GM19468 (cell line): ENCODE data around the gene CNST.
"Not testable (repeated sequence)": the region's sequence is repeated elsewhere in the genome, so short reads cannot be mapped to it uniquely, and the experiment has no call there.

Experiments
- ATAC-seq: cut with Tn5 transposase; IDR thresholded peaks from one replicate; pipeline ENCODE4 v1.9.1; 2021; ENCODE audit warnings: mild to moderate bottlenecking, moderate library complexity, moderate number of reproducible peaks; ENCODE audit not compliant: unreplicated experiment; ENCODE audit errors: extremely low read depth

CNST gene

DNA sequence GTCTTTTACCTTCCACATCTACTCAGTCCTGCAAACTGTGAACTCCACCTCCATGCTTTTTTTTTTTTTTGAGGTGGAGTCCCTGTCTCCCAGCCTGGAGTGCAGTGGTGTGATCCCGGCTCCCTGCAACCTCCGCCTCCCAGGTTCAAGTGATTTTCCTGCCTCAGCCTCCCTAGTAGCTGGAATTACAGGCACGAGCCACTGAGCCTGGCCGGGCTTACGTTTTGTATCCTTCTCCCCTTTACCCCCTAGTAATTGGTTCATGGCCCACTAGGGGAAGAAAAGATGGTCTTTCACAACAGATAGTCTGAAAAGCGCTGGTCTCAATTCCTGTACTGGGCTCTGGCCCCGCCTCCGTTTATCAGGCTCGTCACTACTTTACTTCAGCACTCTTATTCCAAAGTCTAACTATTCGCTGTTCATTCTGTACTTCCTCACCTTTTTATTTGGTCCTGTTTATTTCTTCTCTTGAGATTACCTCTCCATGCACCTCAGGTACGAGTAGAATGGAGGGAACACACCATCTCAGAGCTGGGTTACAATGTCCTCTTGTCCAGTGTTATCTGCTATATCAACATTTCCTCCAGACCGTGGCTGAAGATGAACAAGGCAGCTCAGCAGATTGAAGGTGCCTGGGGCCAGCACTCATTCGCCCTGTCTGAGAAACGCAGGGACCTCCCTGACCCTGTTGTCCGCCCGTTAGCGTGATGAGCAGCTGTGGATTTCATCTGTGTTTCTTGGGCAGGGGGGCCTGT is 16.2 kb downstream of the CNST start:
- ATAC-seq = no peak

DNA sequence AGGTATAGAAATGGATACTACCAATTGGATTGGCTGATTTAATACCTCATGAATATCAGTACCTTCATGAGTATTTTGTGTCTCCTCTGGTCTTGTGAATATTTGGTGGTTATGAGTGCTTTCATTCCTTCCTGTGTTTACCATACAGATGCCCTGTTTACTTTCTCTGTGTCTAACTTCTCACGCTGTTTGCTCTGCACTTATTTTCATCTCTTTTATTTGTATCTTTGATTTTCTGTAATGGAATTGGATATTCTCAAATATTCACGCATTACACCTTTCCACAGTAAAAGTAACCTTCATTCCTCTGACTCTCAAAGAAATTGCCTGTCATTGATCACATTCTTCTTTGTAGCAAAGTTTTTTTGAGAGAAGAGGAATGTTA is 16.8 kb downstream of the CNST start:
- no peak for ATAC-seq

DNA sequence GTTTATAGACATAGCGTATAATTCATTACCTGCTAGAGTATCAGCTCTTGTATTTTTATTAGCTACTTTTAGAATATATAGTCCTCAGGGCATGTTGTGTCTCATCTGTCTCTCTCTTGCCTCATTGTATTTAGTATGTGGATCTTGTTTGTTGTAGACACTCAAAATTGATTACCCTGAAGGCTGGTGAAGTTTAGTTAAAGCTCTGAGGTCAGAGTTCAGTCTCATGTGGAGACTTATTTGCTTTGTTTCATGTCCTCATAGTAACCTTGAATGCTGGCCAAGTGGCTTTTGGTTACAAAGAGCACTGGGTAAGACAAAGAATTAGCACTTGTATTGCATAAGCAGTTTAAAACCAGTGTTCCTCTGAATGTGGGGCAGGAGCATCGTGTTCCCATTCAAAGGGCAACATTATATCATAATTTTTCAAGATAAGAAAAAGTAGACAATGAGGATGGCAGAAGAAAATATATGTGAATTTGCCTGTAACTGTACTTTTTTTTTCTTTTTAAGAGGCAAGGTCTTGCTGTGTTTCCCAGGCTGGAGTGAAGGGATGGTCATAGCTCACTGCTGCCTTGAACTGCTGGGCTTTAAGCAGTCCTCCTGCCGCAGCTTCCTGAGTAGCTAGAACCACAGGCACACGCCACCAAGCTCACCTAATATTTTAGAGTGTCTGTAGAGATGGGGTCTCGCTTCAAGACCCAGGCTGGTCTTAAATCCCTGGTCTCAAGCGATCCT is 17.4 kb downstream of the CNST start:
- ATAC-seq = no peak

DNA sequence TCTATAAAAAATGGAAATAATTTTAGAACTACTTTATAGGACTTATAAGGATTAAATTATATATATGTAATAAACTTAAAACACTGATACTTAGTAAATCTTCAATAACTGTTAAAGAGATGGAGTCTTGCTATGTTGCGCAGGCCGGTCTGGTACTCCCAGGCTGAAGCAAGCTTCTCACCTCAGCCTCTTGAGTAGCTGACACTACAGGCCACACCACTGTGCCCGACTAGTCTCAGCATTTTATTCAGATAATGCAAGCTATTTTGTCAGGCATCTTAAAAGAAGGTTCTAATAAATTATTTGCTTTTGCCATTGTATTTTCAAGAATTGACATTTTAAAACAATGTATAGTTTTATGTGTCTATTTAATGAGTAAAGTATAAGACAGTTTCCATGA is 20.8 kb downstream of the CNST start:
- no peak for ATAC-seq

DNA sequence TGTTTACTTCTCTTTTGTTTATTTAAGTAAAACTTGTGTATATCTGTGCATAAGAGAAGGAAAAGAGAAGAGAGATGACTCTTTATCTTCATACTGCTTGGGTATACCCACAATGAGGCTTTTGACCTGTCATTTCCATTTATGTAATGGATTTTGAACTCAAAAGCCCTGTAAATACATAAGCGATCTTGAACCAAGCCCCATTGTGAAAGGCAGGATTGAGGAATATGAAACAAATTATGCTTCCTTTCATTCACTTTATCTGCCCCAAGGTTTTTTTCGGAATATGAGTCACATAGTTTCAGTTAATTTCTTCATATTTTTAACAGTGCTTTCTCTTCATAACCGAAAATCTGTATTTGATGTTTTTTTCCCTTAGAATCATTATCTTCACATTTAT is 21.4 kb downstream of the CNST start:
- ATAC-seq = no peak

DNA sequence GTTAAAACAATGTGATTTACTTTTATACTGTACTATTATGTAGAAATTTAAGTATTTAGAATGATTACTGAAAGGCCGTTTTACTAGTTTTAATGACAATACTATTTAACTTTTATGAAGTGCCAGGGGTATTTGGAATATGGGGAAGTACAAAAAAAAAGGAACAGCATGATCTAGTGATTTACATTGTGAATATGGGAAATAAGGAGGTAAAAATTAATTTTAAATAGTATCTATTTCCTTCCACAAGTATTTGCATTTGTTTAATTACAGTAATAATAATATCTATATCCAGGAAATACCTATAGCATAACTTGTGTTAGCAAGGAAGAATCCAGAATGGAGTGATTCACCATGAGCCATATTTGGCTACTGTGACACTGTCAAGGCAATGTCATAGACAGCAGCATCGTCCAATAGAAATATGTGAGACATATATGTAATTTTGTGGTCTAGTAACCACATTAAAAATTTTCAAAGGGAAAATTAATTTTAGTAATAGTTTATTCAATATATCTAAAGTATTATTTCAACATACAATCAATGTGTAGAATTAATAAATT is 22.0 kb downstream of the CNST start:
- no peak for ATAC-seq

DNA sequence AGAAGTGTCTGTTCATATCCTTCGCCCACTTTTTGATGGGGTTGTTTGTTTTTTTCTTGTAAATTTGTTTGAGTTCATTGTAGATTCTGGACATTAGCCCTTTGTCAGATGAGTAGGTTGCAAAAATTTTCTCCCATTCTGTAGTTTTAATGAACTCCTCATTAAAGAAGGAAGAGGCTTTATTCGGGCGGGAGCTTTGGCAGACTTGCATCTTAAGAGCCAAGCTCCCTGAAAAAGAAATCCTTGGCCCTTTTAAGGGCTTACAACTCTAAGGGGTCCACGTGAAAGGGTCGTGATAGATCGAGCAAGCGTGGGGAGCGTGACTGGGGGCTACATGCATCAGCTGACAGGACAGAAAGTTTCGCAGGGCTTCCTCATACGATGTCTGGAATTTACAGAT is 23.7 kb downstream of the CNST start:
- not testable (repeated sequence) for ATAC-seq

DNA sequence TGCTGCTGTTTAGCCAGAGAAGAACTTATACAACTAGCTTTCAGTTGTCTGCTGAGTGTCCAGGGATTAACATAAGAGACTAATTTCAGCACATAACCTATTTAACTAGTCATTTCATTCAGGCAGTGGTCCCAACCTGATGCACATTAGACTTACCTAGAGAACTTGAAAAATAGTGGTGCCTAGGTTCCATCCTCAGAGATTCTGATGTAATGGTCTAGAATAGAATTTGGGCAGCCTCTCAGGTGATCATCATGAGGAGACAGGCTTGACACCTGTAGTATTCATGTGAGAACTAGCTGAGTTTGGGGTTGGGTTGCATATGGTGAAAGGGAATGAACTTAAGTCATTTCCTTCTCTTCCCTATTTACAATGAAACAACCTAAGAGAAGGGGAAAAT is 24.8 kb downstream of the CNST start:
- ATAC-seq = no peak

DNA sequence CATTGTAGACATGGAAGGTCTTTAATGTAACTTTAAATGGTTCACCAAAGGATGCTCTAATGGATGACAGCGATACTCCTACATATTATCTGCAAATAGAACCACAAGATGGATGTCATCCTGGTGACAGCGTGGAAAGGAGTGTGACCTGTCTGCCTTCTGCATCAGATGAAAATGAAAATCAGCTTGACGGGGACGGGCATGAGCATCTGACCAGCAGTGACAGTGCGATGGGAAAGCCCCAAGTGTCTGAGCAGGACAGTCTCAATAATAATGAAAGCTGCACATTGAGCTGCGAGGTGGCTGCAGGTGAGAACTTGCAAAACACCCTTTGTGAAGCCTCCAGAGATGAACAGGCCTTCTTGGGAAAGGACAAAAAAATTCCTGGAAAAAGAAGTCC is 25.2 kb downstream of the CNST start:
- peak; percentile 91 for ATAC-seq

DNA sequence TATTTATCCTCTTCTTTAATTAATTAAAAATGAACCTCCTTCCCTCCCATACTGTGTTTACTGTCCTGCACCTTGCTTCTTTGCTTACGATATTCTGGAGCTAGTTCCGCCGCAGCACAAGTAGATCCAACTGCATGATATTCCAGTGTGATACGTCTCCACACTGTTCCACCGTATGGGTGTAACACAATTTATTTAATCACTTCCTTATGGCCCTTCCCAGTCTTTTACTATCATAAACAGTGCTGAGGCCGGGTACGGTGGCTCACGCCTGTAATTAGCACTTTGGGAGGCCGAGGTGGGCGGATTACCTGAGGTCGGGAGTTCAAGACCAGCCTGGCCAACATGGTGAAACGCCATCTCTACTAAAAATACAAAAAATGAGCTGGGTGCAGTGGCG is 25.7 kb downstream of the CNST start:
- ATAC-seq = no peak

DNA sequence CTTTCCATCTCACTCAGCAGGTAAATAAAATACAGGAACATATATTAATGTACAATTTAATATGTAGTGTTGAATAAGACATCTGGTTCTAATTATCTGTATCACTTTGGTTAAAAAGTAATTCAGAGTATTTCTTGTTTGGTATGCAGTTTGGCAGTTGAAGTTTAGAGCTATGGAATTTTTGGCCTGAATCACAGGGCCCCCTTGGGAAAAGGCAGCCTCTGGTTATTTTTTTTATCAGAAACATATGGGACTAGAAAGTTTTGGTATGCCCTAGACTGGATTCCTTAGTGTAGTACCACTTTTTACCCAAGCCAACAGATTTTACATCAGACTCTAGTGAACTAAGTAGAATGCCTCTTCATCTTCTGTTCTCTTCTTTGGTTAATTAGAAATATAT is 26.4 kb downstream of the CNST start:
- ATAC-seq = no peak

DNA sequence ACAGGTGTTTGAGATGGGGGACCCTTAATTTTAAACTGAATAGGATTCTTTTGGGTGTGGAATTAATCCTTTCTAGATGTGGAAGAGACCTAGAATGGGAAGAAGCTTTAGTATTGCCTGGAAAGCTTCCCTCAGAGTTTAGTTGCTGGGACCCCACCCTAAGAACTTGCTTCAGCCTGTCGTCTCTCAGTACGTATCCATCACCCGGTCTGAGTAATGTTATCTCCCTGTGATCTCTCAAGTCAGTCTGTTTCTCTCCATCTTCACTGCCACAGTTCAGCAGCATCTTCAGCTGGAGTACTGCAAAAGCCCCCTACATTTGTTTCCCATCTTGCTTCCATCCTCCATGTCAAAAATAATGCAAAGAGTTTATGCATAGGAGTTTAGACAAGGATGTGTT is 28.9 kb downstream of the CNST start:
- no peak for ATAC-seq

DNA sequence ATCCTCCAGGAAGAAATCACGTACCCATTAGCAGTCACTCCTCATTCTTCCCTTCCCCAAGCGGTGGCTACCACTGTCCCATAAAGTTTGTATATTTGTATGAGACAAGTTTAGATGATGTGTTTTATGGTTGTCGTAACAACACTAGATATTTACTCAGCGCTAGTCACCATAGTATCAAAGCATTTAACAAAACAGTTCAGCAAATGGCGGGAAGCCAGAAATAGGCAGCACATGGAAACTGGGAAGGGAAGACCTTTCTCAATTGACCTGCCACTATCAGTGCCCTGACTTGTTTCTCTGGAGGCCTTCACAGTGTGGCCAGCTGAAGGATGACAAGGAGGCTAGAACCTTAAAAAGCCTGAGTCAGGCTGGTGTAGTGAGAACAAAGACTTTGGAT is 31.1 kb downstream of the CNST start:
- no peak for ATAC-seq

DNA sequence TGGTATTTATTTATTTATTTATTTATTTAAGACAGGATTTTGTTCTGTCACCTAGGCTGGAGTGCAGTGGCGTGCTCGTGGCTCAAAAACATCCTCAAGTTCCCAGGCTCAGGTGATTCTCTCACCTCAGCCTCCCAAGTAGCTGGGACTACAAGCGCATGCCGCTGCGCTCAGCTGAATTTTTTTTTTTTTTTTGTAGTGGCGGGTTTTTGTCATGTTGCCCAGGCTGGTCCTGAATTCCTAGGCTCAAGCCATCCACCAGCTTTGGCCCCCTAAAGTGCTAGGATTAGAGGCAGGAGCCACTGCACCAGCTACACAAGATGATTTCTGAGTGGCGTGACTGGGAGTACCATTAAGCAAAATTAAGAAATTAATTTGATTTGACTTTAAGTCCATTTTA is 31.7 kb downstream of the CNST start:
- no peak for ATAC-seq

DNA sequence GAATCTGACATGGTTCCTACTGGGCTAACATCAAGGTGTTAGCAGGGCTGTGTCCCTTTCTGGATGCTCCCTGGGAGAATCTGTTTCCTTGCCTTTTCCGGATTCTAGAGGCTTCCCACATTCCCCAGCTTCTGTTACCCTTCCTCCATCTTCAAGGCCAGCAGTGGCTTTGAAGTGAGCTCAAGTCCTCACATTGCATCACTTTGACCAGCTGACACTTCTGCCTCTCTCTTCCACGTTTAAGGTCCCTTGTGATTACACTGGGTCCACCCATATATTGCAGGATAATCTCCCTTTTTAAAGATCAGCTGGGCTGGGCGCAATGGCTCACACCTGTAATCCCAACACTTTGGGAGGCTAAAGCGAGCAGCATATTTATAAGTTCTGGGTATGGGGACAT is 33.1 kb downstream of the CNST start:
- ATAC-seq = no peak

DNA sequence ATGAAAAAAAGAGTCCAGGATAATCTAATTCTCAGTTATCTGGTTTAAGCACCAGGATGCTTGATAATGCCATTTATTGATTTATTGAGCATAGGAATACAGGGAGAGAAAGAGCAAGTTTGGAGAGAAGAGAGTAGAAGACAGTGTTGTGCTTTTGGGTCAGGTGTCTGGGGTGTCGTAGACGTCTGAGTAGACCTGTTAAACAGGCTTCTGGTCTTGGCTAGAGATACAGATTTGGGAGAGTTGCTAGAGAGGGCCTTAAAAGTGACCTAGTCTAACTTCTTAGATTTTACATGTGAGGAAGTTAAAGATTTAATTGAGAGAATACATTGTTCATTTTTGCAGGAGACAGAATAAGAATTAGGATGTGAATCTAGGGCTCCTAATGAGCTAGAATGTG is 34.3 kb downstream of the CNST start:
- ATAC-seq = no peak

DNA sequence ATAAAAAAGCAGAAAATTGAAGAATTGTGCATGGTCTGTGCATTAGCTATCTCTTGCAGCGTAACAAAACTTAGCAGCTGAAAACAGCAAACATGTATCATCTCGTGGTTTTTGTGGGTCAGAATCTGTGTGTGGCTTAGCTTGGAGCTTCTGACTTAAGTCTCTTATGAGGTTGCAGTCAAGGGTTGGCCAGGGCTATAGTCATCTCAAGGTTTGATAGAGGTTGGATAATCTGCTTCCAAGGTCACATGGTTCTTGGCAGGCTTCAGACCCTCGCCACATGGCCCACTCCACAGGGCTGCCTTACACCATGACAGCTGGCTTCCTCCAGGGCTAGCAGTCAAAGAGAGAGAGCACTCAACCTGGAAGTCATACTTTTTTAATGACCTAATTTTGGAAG is 35.9 kb downstream of the CNST start:
- no peak for ATAC-seq

DNA sequence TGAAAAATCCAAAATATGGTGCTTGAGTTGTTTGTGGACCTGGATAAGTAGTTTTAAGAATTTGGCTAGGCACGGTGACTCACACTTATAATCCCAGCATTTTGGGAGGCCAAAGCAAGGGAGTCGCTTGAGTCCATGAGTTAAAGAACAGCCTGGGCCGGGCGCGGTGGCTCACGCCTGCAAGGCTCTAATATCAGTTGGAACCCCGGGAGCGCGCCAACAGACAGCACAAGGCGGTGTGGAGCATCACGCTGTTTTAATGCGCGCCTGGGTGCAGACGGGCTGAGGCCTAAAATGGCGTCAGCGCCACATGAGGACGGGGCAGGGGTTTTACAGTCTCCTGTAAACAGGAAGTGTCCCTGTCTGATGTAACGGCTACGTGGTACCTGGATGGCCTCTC is 39.0 kb downstream of the CNST start:
- ATAC-seq = not testable (repeated sequence)

DNA sequence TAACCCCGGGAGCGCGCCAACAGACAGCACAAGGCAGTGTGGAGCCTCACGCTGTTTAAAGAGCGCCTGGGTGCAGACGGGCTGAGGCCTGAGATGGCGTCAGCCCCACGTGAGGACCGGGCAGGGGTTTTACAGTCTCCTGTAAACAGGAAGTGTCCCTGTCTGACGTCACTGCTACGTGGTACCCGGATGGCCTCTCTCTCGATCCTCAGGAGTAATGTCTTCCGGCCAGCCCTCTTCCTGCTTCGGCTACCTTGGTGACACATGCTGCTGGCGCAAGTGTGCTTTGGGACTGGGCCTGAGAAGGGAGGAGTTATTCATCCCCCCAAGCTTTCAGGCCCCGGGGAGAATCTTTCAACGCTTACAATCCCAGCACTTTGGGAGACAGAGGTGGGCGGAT is 41.2 kb downstream of the CNST start:
- no peak for ATAC-seq

DNA sequence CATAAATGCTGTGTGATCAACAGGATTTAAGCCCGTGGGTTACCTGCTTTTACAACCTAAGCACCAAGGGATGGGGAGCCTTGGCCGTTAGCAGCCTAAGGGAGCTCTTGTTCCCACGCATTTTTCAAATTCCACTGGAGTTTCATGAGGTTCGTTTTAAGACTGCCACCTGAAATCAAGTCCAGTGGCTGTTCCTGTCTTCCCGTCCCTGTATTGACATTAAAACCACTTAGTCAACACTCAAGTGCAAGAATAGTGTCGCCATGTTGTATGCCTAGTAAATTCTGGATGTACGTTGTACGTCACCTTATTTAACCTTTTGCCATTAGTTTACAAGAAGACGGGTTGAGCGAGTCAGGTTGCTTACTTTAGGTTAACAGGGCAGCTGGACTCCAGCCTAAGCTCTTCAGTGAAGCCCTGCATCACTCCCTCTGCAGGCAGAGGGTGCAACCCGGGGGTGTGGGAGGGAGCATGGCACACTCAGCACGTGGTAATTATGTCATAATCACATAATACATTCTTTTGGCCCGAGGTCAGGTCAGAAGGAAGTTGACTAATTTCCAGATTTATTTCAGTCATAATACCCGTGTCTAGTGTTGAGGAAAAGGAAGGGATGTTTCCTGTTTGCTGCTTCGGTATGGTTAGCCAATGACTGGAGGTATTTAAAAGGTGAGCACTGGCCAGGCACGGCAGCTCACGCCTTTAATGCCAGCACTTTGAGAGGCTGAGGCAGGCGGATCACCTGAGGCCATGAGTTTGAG is 42.5 kb downstream of the CNST start:
- no peak for ATAC-seq

DNA sequence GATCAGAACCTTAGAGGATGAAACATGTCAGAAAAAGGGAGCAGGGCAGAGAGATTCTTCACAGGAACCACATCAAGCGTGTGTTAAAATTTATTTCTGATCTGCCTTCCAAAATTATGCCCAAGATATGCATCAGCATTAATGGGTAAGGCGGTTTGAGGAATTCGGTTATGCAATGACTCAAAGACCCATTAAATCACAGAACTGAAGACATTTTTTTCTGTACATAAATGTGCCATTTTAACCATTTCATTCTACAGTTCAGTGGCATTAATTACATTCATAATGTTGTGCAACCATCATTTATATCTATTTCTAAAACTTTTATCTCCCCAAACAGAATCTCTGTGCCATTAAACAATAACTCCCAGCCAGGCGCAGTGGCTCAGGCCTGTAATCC is 43.4 kb downstream of the CNST start:
- no peak for ATAC-seq
